Measurements from ENCODE around the gene EBI3.
"Not testable (repeated sequence)": the region's sequence is repeated elsewhere in the genome, so short reads cannot be mapped to it uniquely, and the experiment has no call there.

EBI3 gene

GRCh38 chr19:4200940-4201542 is 28.3 kb upstream of the EBI3 start:
- DNase-seq (ENCODE audit: low read depth), result no peak

- DNase-seq (ENCODE audit: low read depth), result no peak
Measured at GRCh38 chr19:4201798-4202197, 27.5 kb upstream of the EBI3 start.

- DNase-seq (ENCODE audit: low read depth), result no peak
Measured at GRCh38 chr19:4206818-4207484, 22.4 kb upstream of the EBI3 start.

GRCh38 chr19:4208385-4209094 is 20.8 kb upstream of the EBI3 start:
- no peak for DNase-seq (ENCODE audit: low read depth)

GRCh38 chr19:4210166-4210731 is 19.1 kb upstream of the EBI3 start:
- DNase-seq (ENCODE audit: low read depth), result no peak

GRCh38 chr19:4213116-4213515 is 16.2 kb upstream of the EBI3 start:
- DNase-seq (ENCODE audit: low read depth), result no peak

GRCh38 chr19:4215807-4216206 is 13.5 kb upstream of the EBI3 start:
- DNase-seq (ENCODE audit: low read depth), result no peak

GRCh38 chr19:4216846-4217245 is 12.5 kb upstream of the EBI3 start:
- no peak for DNase-seq (ENCODE audit: low read depth)

GRCh38 chr19:4217429-4218264 is 11.7 kb upstream of the EBI3 start:
- no peak for DNase-seq (ENCODE audit: low read depth)

- DNase-seq (ENCODE audit: low read depth), result not testable (repeated sequence)
Measured at GRCh38 chr19:4218523-4218922, 10.8 kb upstream of the EBI3 start.

- DNase-seq (ENCODE audit: low read depth), result no peak
Measured at GRCh38 chr19:4220188-4220587, 9.1 kb upstream of the EBI3 start.

GRCh38 chr19:4224470-4224869 is 4.9 kb upstream of the EBI3 start:
- no peak for DNase-seq (ENCODE audit: low read depth)

GRCh38 chr19:4225885-4226284 is 3.4 kb upstream of the EBI3 start:
- DNase-seq (ENCODE audit: low read depth), result no peak

- DNase-seq (ENCODE audit: low read depth), result no peak
Measured at GRCh38 chr19:4227771-4228170, 1.6 kb upstream of the EBI3 start.

- no peak for DNase-seq (ENCODE audit: low read depth)
Measured at GRCh38 chr19:4228765-4229178, 551 bp upstream of the EBI3 start.

GRCh38 chr19:4230237-4230636 is 914 bp downstream of the EBI3 start:
- not testable (repeated sequence) for DNase-seq (ENCODE audit: low read depth)

GRCh38 chr19:4231521-4231920 is 2.2 kb downstream of the EBI3 start:
- DNase-seq (ENCODE audit: low read depth), result not testable (repeated sequence)

GRCh38 chr19:4232139-4232538 is 2.8 kb downstream of the EBI3 start:
- DNase-seq (ENCODE audit: low read depth), result not testable (repeated sequence)

GRCh38 chr19:4232614-4233281 is 3.4 kb downstream of the EBI3 start:
- no peak for DNase-seq (ENCODE audit: low read depth)

- DNase-seq (ENCODE audit: low read depth), result peak; percentile 55
Measured at GRCh38 chr19:4233282-4233853, 4.0 kb downstream of the EBI3 start.
